TTC549 (cell line): ENCODE results near the gene PPP1R8.

ENCODE experiments used
- FAIRE-seq: peaks from 2 replicates; lab custom pipeline; 2012; peaks lifted over from hg19 to GRCh38; lab: Jason Lieb, UNC

PPP1R8 gene

DNA sequence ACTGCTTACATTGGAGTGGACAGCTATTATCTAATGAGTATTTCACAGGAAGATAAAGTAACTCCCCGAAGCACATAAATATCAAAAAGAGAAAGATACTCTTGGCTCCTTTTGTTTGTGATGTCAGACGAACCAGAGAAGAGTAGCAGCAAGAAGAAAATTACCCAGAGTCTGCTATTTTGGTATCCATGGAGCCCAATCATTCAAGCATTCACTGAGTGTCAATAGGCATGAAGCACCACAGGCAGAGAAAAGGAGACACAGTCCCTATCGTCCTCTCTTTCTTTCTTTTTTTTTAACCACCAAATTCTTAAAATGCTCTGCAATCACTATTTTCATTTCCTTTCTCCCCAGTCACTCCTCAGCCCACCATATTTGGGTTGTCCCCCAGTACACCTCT, 63.9 kb downstream of the PPP1R8 start:
- no peak for FAIRE-seq
